AG09319 (cell line): ENCODE measurements around the gene MSRB3.

Experiments
- DNase-seq: peaks from one replicate; pipeline ENCODE4 v3.0.0-alpha.2; 2010; ENCODE audit warnings: low read depth; ENCODE audit errors: extremely low read depth
- TF ChIP-seq, protein P1 (sequence below): IDR thresholded peaks from 2 replicates; pipeline ENCODE4 v1.5.1; 2011; ENCODE audit warnings: low read depth, mild to moderate bottlenecking, inconsistent platforms, low read length, moderate library complexity

Gene MSRB3

DNA sequence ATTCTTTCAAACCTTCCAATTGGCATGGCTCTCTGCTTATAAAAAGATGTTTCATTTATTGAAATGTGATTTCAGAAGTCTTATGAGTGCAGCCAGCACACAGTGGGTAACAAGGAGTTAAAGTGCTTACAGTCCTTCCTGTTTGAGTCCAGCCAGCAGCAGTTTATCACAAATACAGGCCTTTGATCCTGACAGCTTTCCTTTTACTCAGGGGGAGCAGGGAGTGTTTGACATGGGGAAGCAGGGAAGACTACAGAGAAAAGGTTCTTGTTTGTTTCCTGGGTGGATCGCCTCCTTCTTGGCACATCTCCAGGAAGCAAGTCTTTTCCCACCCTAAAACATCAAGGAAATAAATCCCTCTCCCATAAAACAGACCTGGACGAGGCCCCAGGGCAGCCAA lies 216.1 kb downstream of the MSRB3 start:
- no peak for DNase-seq
- TF ChIP-seq, protein P1, sequence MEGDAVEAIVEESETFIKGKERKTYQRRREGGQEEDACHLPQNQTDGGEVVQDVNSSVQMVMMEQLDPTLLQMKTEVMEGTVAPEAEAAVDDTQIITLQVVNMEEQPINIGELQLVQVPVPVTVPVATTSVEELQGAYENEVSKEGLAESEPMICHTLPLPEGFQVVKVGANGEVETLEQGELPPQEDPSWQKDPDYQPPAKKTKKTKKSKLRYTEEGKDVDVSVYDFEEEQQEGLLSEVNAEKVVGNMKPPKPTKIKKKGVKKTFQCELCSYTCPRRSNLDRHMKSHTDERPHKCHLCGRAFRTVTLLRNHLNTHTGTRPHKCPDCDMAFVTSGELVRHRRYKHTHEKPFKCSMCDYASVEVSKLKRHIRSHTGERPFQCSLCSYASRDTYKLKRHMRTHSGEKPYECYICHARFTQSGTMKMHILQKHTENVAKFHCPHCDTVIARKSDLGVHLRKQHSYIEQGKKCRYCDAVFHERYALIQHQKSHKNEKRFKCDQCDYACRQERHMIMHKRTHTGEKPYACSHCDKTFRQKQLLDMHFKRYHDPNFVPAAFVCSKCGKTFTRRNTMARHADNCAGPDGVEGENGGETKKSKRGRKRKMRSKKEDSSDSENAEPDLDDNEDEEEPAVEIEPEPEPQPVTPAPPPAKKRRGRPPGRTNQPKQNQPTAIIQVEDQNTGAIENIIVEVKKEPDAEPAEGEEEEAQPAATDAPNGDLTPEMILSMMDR: no peak

- DNase-seq: no peak
- TF ChIP-seq, protein P1: no peak
Measured at GRCh38 chr12:65495233-65495632, 216.8 kb downstream of the MSRB3 start.

GRCh38 chr12:65496617-65497016 lies 218.1 kb downstream of the MSRB3 start:
- TF ChIP-seq, protein P1: no peak
- no peak for DNase-seq

DNA sequence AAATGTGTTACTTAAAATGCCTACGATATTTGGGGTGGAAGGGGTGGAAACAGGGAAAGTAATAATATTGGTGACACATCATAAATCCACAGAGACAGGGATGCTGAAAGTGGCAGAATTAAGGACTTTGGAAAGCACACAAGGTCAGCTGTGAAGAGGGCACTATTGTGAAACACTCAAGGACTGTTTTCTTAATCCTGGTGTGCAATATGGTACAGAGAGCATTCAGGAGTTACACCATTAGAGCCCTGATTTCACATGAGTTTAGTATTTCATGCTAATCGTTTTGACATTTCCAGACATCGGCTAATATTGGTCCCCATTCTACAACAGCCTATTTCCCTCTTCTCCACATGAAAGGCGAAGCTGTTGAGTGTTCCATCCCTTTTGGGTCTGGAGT lies 219.2 kb downstream of the MSRB3 start:
- no peak for DNase-seq
- TF ChIP-seq, protein P1: no peak

DNA sequence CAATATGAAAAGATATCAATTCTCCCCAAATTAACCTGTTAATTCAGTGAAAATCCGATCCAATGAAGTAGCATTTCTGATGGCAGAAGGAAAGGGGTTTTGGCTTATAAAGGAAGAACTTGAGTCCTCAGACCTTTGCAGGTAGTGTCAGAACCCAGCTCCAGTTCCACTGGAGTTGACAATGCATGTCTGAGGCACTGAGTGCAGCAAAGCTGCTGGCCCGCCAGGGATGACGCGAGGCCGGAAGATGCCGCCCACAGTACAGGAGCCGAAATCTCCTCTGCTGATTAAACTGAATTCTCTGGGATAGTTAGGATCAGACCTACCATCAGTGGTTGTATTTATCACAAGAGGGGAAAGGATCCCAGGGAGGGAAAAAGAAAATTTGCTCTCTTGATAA lies 220.7 kb downstream of the MSRB3 start:
- TF ChIP-seq, protein P1: no peak
- no peak for DNase-seq

DNA sequence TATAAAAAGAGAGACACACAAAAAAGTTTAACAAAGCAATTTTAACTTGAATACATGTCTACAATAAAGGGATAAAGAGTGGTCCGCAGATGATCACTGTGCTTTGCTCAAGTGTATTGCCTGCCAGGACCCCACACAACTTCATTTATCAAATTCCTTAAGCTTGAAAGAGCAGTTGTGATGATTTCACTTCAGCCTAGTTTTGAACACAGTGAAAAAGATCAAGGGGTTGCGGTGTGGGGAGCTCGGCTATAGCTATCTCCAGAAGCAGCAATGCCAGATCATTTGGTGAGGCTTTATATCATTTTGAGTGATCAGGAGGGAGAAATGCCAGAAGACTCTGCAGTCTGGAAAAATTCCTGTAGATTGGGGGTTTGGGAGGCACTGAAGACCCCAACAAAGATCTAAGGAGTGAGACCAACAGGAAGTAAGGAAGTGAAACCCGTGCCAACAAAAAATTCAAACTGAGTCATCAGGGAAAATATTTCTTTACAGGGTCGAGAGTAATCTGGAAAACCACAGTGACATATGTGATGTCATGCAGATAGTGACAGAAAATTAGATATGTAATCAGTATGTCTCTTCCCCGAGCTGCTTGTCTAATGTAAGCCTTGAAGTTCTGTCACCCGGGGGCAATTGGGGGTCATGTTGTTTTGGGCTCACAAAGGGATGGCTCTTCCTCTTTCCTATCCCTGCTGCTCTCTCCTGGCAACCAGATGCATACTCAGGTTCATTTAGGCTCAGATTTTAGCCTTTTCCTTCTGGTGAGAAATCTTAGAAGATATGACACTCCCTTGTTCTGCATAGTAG lies 221.8 kb downstream of the MSRB3 start:
- TF ChIP-seq, protein P1: no peak
- no peak for DNase-seq

DNA sequence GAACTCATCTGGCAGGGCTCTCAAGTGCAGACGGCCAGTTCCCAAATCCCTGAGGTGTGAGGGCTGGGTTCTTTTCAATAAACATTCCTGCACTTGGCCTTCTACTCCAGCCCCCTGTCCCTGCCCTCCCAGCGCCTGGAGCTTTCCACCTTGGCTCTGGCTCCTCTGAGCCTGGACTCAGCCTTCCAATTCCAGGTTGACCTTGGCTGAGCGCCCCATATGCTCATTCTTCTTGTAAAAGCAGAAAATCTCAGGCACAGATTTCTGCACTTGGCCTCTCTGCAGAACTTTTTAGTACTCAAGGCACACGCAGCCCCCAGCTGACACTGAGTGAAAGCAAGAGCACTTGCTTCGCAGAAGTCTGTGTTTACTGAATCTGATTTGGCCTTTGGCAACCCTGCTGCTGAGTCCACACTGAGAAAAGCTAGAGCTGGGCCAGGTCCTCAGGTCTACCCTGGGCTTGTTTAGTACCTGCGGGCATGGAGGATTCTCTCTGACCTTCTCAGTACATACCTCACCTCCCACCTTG lies 222.7 kb downstream of the MSRB3 start:
- TF ChIP-seq, protein P1: no peak
- no peak for DNase-seq
